GM19468 (cell line): ENCODE data around the gene SERPINA1.

ENCODE experiments used
- ATAC-seq: cut with Tn5 transposase; IDR thresholded peaks from one replicate; pipeline ENCODE4 v1.9.1; 2021; ENCODE audit warnings: mild to moderate bottlenecking, moderate library complexity, moderate number of reproducible peaks; ENCODE audit not compliant: unreplicated experiment; ENCODE audit errors: extremely low read depth

Gene SERPINA1

GRCh38 chr14:94386085-94387031 lies 2.0 kb downstream of the SERPINA1 start:
- ATAC-seq = no peak

GRCh38 chr14:94385553-94386057 lies 2.8 kb downstream of the SERPINA1 start:
- no peak for ATAC-seq

- no peak for ATAC-seq
Measured at GRCh38 chr14:94384342-94384741, 4.1 kb downstream of the SERPINA1 start.

GRCh38 chr14:94383777-94384176 lies 4.6 kb downstream of the SERPINA1 start:
- no peak for ATAC-seq

- ATAC-seq = no peak
Measured at GRCh38 chr14:94382716-94383596, 5.4 kb downstream of the SERPINA1 start.

GRCh38 chr14:94382099-94382715 lies 6.2 kb downstream of the SERPINA1 start:
- ATAC-seq = no peak

GRCh38 chr14:94381149-94382030 lies 7.0 kb downstream of the SERPINA1 start:
- no peak for ATAC-seq

- no peak for ATAC-seq
Measured at GRCh38 chr14:94380225-94381148, 7.9 kb downstream of the SERPINA1 start.

- ATAC-seq = no peak
Measured at GRCh38 chr14:94379291-94380224, 8.8 kb downstream of the SERPINA1 start.

GRCh38 chr14:94378527-94379290 lies 9.7 kb downstream of the SERPINA1 start:
- ATAC-seq = no peak

- ATAC-seq = no peak
Measured at GRCh38 chr14:94377866-94378470, 10.4 kb downstream of the SERPINA1 start.

GRCh38 chr14:94376976-94377865 lies 11.2 kb downstream of the SERPINA1 start:
- ATAC-seq = no peak

GRCh38 chr14:94376108-94376975 lies 12.1 kb downstream of the SERPINA1 start:
- no peak for ATAC-seq

- ATAC-seq = no peak
Measured at GRCh38 chr14:94375552-94376107, 12.8 kb downstream of the SERPINA1 start.
